ENCODE results near the gene DNMBP.

DNMBP gene

GRCh38 chr10:100025576-100025975 lies 15.8 kb upstream of the DNMBP start:
- TF ChIP-seq CTCF (IDR thresholded peaks at IDR 0.05; ENCODE audit: low read depth, low read length): no peak
- no peak overlapping the region for H3K4me3 ChIP-seq (ENCODE audit: low read depth, low read length)

- no peak for TF ChIP-seq CTCF (IDR thresholded peaks at IDR 0.05; ENCODE audit: low read depth, low read length)
- H3K4me3 ChIP-seq (ENCODE audit: low read depth, low read length): no peak overlapping the region
These were observed 15.0 kb upstream of the DNMBP start for GRCh38 chr10:100024748-100025147.

GRCh38 chr10:100022403-100022802 lies 12.7 kb upstream of the DNMBP start:
- no peak overlapping the region for H3K4me3 ChIP-seq (ENCODE audit: low read depth, low read length)
- TF ChIP-seq CTCF (IDR thresholded peaks at IDR 0.05; ENCODE audit: low read depth, low read length): no peak

GRCh38 chr10:100021322-100021721 lies 11.6 kb upstream of the DNMBP start:
- TF ChIP-seq CTCF (IDR thresholded peaks at IDR 0.05; ENCODE audit: low read depth, low read length): no peak
- H3K4me3 ChIP-seq (ENCODE audit: low read depth, low read length): no peak overlapping the region

- H3K4me3 ChIP-seq (ENCODE audit: low read depth, low read length): no peak overlapping the region
- TF ChIP-seq CTCF (IDR thresholded peaks at IDR 0.05; ENCODE audit: low read depth, low read length): no peak
These were observed 11.1 kb upstream of the DNMBP start for GRCh38 chr10:100020886-100021253.

- no peak overlapping the region for H3K4me3 ChIP-seq (ENCODE audit: low read depth, low read length)
- no peak for TF ChIP-seq CTCF (IDR thresholded peaks at IDR 0.05; ENCODE audit: low read depth, low read length)
These were observed 10.6 kb upstream of the DNMBP start for GRCh38 chr10:100020142-100020885.

- H3K4me3 ChIP-seq (ENCODE audit: low read depth, low read length): no peak overlapping the region
- TF ChIP-seq CTCF (IDR thresholded peaks at IDR 0.05; ENCODE audit: low read depth, low read length): no peak
These were observed 10.0 kb upstream of the DNMBP start for GRCh38 chr10:100019787-100020141.
